Calu3 (cell line): ENCODE data around the gene AHCYL1. TPM values are rescaled to one million over a fixed set of nuclear protein-coding genes. Genes with fewer than 3 reads are reported as not detected.
"Not testable (repeated sequence)": the region's sequence is repeated elsewhere in the genome, so short reads cannot be mapped to it uniquely, and the experiment has no call there.

Experiments
- BruUV-seq: library from RNA; stranded (reverse); fragments of 400-500 nt; replicated peaks from 2 replicates; lab custom pipeline; 2021; lab: Mats Ljungman, UMichigan
- CTCF ChIA-PET: fragments of 300-600 bp; sonication (Branson Sonifier 250); formaldehyde crosslinking; loops from one replicate; lab custom pipeline; 2022; ENCODE audit warnings: antibody characterized with exemption; lab: Charles Lee
- DNase-seq: peaks from one replicate; pipeline ENCODE4 v3.0.0; 2022
- H3K27ac Mint-ChIP-seq: one replicate; pipeline ENCODE4 v1.8.0; 2022; ENCODE audit warnings: mixed read lengths; ENCODE audit not compliant: unreplicated experiment
- H3K27me3 Mint-ChIP-seq: one replicate; pipeline ENCODE4 v1.8.0; 2022; ENCODE audit warnings: mixed read lengths; ENCODE audit not compliant: unreplicated experiment
- H3K36me3 Mint-ChIP-seq: one replicate; pipeline ENCODE4 v1.8.0; 2022; ENCODE audit warnings: mild to moderate bottlenecking, moderate library complexity, mixed read lengths; ENCODE audit not compliant: insufficient read depth, unreplicated experiment
- H3K4me1 Mint-ChIP-seq: one replicate; pipeline ENCODE4 v1.8.0; 2022; ENCODE audit warnings: mild to moderate bottlenecking, low read depth, mixed read lengths; ENCODE audit not compliant: unreplicated experiment
- H3K4me3 Mint-ChIP-seq: one replicate; pipeline ENCODE4 v1.8.0; 2022; ENCODE audit warnings: mild to moderate bottlenecking, low read depth, moderate library complexity, mixed read lengths; ENCODE audit not compliant: unreplicated experiment
- H3K9me3 Mint-ChIP-seq: one replicate; pipeline ENCODE4 v1.8.0; 2022; ENCODE audit warnings: low read depth, mixed read lengths; ENCODE audit not compliant: unreplicated experiment
- CTCF ChIP-seq: fragments of 200-600 bp; IDR thresholded peaks from one replicate; pipeline ENCODE4 v1.8.0; 2022; ENCODE audit warnings: antibody characterized with exemption; ENCODE audit not compliant: unreplicated experiment
- intact Hi-C: fragments of 100-400 bp; cut with micrococcal nuclease; formaldehyde crosslinking; loops from one replicate; pipeline ENCODE4 v1.10.0; 2022; ENCODE audit not compliant: unreplicated experiment
- total RNA-seq: library from RNA; stranded (reverse); gene quantifications from 2 replicates; pipeline ENCODE4 v1.2.3, GENCODE V29; 2022

AHCYL1 gene
- total RNA-seq, 1 experiment from 2014 or later, result 56.5 TPM

GRCh38 chr1:110018396-110018795, 33.8 kb downstream of the AHCYL1 start:
- intact Hi-C loops, result no loop called here
- Mint-ChIP-seq H3K4me1 (no peaks in the 10 kb centered on the region), H3K9me3 (no peaks in the 10 kb centered on the region), H3K4me3 (no peak overlapping the region), H3K27ac (no peak overlapping the region), H3K36me3 (peaks cover 21% of the 10 kb centered on the region), H3K27me3 (no peaks in the 10 kb centered on the region)
- no TSS peak for BruUV-seq
- CTCF ChIA-PET, result no interaction called here
- no peak for DNase-seq
- no peak for TF ChIP-seq CTCF

- DNase-seq, result no peak
- CTCF ChIA-PET, result interaction anchor here (0.5 kb wide), 1 partner anchor 461 kb away, joined by 3 read pairs; no protein-coding TSS in a partner anchor
- no peaks in the 10 kb centered on the region for H3K4me1 Mint-ChIP-seq
- no peak overlapping the region for H3K27ac Mint-ChIP-seq
- intact Hi-C loops, result no loop called here
- TF ChIP-seq CTCF, result no peak
- H3K9me3 Mint-ChIP-seq, result no peaks in the 10 kb centered on the region
- no TSS peak for BruUV-seq
- H3K4me3 Mint-ChIP-seq, result no peak overlapping the region
- H3K36me3 Mint-ChIP-seq, result peaks cover 19% of the 10 kb centered on the region
- no peaks in the 10 kb centered on the region for H3K27me3 Mint-ChIP-seq
Measured at GRCh38 chr1:110019770-110020169, 35.2 kb downstream of the AHCYL1 start.

- CTCF ChIA-PET, result no interaction called here
- Mint-ChIP-seq H3K4me1 (no peaks in the 10 kb centered on the region), H3K9me3 (no peaks in the 10 kb centered on the region), H3K4me3 (no peak overlapping the region), H3K36me3 (peaks cover 16% of the 10 kb centered on the region), H3K27me3 (no peaks in the 10 kb centered on the region), H3K27ac (no peak overlapping the region)
- TF ChIP-seq CTCF, result no peak
- no peak for DNase-seq
- BruUV-seq, result no TSS peak
- intact Hi-C loops, result no loop called here
Measured at GRCh38 chr1:110021285-110021684, 36.7 kb downstream of the AHCYL1 start.

GRCh38 chr1:110024613-110025012, 40.0 kb downstream of the AHCYL1 start:
- Mint-ChIP-seq H3K36me3 (peaks cover 14% of the 10 kb centered on the region), H3K27ac (peak overlapping the region; percentile 7), H3K9me3 (no peaks in the 10 kb centered on the region), H3K4me1 (no peaks in the 10 kb centered on the region), H3K4me3 (no peak overlapping the region), H3K27me3 (no peaks in the 10 kb centered on the region)
- BruUV-seq, result no TSS peak
- intact Hi-C loops, result no loop called here
- no peak for TF ChIP-seq CTCF
- CTCF ChIA-PET, result no interaction called here
- DNase-seq, result no peak

GRCh38 chr1:110030687-110031086, 46.1 kb downstream of the AHCYL1 start:
- Mint-ChIP-seq H3K36me3 (peaks cover 18% of the 10 kb centered on the region), H3K4me3 (peak overlapping the region; percentile 47), H3K4me1 (peaks cover 28% of the 10 kb centered on the region)
- CTCF ChIA-PET, H3K27me3 Mint-ChIP-seq, H3K27ac Mint-ChIP-seq, intact Hi-C loops, DNase-seq, H3K9me3 Mint-ChIP-seq, BruUV-seq: not testable (repeated sequence)
